ENCODE results near the gene DHX35.

GRCh38 chr20:39019027-39019426, 56.9 kb downstream of the DHX35 start:
- no peak for TF ChIP-seq CTCF (IDR thresholded peaks at IDR 0.05)
- no peak for TF ChIP-seq POLR2A (IDR thresholded peaks at IDR 0.05)

Data from lower leg skin (tissue), 3 donors.